Urinary bladder (tissue), 4 donors: ENCODE results near the gene TRIM75. TPM values are rescaled to one million over a fixed set of nuclear protein-coding genes. Genes with fewer than 3 reads are reported as not detected.
"Not testable (repeated sequence)": the region's sequence is repeated elsewhere in the genome, so short reads cannot be mapped to it uniquely, and the experiment has no call there.

Source experiments
- DNase-seq: peaks from one replicate; pipeline ENCODE4 v3.0.0-alpha.2; 2015; ENCODE audit errors: extremely low spot score
- H3K27ac ChIP-seq: one replicate; pipeline ENCODE4 v1.5.1; 2013; ENCODE audit warnings: low read depth, mild to moderate bottlenecking, moderate library complexity
- H3K36me3 ChIP-seq: one replicate; pipeline ENCODE4 v1.6.1; 2013; ENCODE audit warnings: mild to moderate bottlenecking, moderate library complexity; ENCODE audit not compliant: insufficient read depth
- H3K4me1 ChIP-seq: one replicate; pipeline ENCODE4 v1.6.1; 2013; ENCODE audit warnings: mild to moderate bottlenecking, moderate library complexity; ENCODE audit not compliant: insufficient read depth
- H3K4me3 ChIP-seq: one replicate; pipeline ENCODE4 v1.5.1; 2013; ENCODE audit warnings: low read depth, low read length
- WGBS: extraction: QIAGEN DNeasy Blood & Tissue Kit; methylation state at CpG from one replicate; pipeline ENCODE4 v1.1.7; 2013; 5-methylcytosine and 5-hydroxymethylcytosine counted together
- polyA plus RNA-seq: library from polyadenylated mRNA; stranded (reverse); fragments of 200-250 nt; gene quantifications from one replicate; pipeline ENCODE4 v1.2.3, GENCODE V29; 2013
- total RNA-seq: library from RNA; depleted of rRNA; stranded (reverse); fragments of >200 nt; gene quantifications from one replicate; pipeline ENCODE4 v1.2.3, GENCODE V29; 2014
- donor health status: healthy with polysubstance abuse.
- donor health status: healthy.

Gene TRIM75
- total and polyA plus RNA-seq, 2 donors = not detected

GRCh38 chr4:165048170-165048569 lies 5.5 kb upstream of the TRIM75 start:
- Histone ChIP-seq H3K27ac (no peak overlapping the region), H3K36me3 (no peaks in the 10 kb centered on the region), H3K4me3 (no peak overlapping the region), H3K4me1 (no peaks in the 10 kb centered on the region)
- WGBS = 68% methylated on average over 5 of the region's 5 CpGs
- no peak for DNase-seq

DNA sequence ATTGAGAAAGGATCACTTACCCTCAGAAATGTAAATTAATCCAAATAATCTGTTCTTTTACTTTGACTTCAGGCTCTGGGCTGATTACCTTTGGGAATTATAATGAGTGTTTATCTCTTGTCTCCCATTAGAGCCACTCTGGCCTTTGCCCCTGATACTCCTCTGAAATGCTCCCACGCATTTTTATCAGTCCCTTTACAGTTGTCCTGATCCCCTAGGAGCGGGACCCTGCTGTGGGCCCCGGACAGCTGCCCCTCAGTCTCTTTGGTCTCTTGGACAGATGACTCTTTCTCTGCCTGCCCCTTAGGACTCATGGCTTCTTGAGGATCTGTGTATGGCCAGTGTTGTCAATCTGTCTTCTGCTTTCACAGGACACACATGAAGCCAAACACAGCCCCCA lies 1.0 kb upstream of the TRIM75 start:
- 34% methylated on average over 3 of the region's 3 CpGs for WGBS
- Histone ChIP-seq H3K36me3 (no peaks in the 10 kb centered on the region), H3K4me3 (no peak overlapping the region), H3K4me1 (no peaks in the 10 kb centered on the region), H3K27ac (no peak overlapping the region)
- no peak for DNase-seq

- Histone ChIP-seq H3K36me3 (no peaks in the 10 kb centered on the region), H3K27ac (no peak overlapping the region), H3K4me3 (no peak overlapping the region), H3K4me1 (no peaks in the 10 kb centered on the region)
- 91% methylated on average over 9 of the region's 9 CpGs for WGBS
- no peak for DNase-seq
Observed at GRCh38 chr4:165055601-165056000, 1.9 kb downstream of the TRIM75 start.

GRCh38 chr4:165058666-165059065 lies 5.0 kb downstream of the TRIM75 start:
- DNase-seq = no peak
- Histone ChIP-seq H3K4me3 (no peak overlapping the region), H3K4me1 (no peaks in the 10 kb centered on the region), H3K36me3 (no peaks in the 10 kb centered on the region), H3K27ac (no peak overlapping the region)
- 65% methylated on average over 2 of the region's 2 CpGs for WGBS

DNA sequence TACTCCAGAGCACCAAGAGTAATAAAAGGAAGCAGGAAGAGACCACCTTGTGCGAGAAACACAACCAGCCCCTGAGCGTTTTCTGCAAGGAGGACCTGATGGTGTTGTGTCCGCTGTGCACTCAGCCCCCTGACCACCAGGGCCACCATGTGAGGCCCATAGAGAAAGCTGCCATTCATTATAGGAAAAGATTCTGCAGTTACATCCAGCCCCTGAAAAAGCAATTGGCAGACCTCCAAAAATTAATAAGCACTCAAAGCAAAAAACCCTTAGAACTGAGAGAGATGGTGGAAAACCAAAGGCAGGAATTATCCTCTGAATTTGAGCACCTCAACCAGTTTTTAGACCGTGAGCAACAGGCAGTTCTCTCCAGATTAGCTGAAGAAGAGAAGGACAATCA lies 5.7 kb downstream of the TRIM75 start:
- no peak overlapping the region for H3K27ac ChIP-seq
- 82% methylated on average over 4 of the region's 4 CpGs for WGBS

DNA sequence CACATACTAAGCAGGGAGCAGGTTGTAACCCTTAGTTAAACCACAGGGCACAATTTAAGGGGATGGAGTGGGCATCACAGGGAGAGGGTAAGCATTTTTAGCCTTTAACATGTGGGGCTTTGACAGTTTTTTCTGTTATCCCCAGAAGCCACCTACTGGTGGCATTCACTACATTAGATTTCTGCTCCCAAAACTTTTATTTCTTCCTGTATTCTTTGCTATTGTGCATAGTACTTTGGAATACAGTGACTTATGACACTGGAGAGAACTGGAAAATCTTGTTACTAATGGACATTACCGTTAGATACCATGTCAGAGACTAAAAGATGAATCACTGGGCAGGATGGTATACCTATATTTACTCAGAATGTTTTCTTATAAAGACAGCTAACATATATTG lies 7.3 kb downstream of the TRIM75 start:
- no peak for DNase-seq
- H3K36me3 ChIP-seq = no peaks in the 10 kb centered on the region
- H3K4me1 ChIP-seq = no peaks in the 10 kb centered on the region
- no peak overlapping the region for H3K27ac ChIP-seq
- WGBS = 71% methylated on average over 1 of the region's 1 CpG
- H3K4me3 ChIP-seq = no peak overlapping the region

More for the DNA sequence above, 5.7 kb downstream of the TRIM75 start:
- H3K36me3 ChIP-seq = no peaks in the 10 kb centered on the region
- no peaks in the 10 kb centered on the region for H3K4me1 ChIP-seq
- no peak overlapping the region for H3K4me3 ChIP-seq
- DNase-seq = no peak

GRCh38 chr4:165070560-165070959 lies 16.9 kb downstream of the TRIM75 start:
- Histone ChIP-seq H3K4me1 (no peaks in the 10 kb centered on the region), H3K36me3 (no peaks in the 10 kb centered on the region), H3K27ac (no peak overlapping the region), H3K4me3 (no peak overlapping the region)
- 58% methylated on average over 1 of the region's 1 CpG for WGBS
- no peak for DNase-seq

GRCh38 chr4:165073346-165073745 lies 19.7 kb downstream of the TRIM75 start:
- 41% methylated on average over 11 of the region's 11 CpGs for WGBS
- H3K27ac ChIP-seq, DNase-seq, H3K4me1 ChIP-seq, H3K36me3 ChIP-seq, H3K4me3 ChIP-seq: not testable (repeated sequence)

GRCh38 chr4:165077034-165077578 lies 23.4 kb downstream of the TRIM75 start:
- Histone ChIP-seq H3K36me3 (peaks cover 3% of the 10 kb centered on the region), H3K27ac (no peak overlapping the region), H3K4me1 (no peaks in the 10 kb centered on the region), H3K4me3 (no peak overlapping the region)
- DNase-seq = no peak
- 94% methylated on average over 5 of the region's 5 CpGs for WGBS

- H3K36me3 ChIP-seq = peaks cover 3% of the 10 kb centered on the region
- no peak for DNase-seq
- H3K4me1 ChIP-seq = no peaks in the 10 kb centered on the region
- WGBS = 37% methylated on average over 6 of the region's 6 CpGs
- H3K4me3 ChIP-seq = no peak overlapping the region
- H3K27ac ChIP-seq = no peak overlapping the region
Observed at GRCh38 chr4:165079476-165079875, 25.8 kb downstream of the TRIM75 start.

- H3K36me3 ChIP-seq, DNase-seq: not testable (repeated sequence)
Observed at GRCh38 chr4:165084787-165085186, 31.1 kb downstream of the TRIM75 start.

GRCh38 chr4:165085946-165086345 lies 32.3 kb downstream of the TRIM75 start:
- Histone ChIP-seq H3K36me3 (peaks cover 5% of the 10 kb centered on the region), H3K4me3 (no peak overlapping the region), H3K27ac (no peak overlapping the region), H3K4me1 (no peaks in the 10 kb centered on the region)
- no peak for DNase-seq
- WGBS = 70% methylated on average over 2 of the region's 2 CpGs

More at GRCh38 chr4:165084787-165085186, 31.1 kb downstream of the TRIM75 start:
- not testable (repeated sequence) for H3K4me1 ChIP-seq, H3K27ac ChIP-seq, H3K4me3 ChIP-seq
- 98% methylated on average over 7 of the region's 7 CpGs for WGBS

DNA sequence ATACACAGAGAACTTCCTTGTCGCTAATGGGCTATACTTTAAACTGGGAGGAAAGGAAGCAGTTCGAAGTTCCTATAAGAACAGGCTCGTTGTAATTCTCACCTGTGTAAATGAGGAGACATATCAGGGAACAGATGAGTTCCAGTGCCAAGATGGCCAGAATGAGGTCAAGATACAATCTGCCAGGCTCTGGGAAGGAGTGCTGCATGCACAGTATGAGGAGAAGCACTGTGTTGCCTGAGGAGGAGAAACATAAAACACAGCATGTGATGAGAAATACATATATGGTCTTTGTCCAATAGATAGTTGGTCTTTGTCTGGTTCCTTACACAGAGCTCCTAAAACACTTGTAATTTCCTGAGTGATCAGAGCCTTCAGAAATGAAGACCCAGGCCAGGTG lies 34.7 kb downstream of the TRIM75 start:
- H3K4me3 ChIP-seq = no peak overlapping the region
- 90% methylated on average over 3 of the region's 3 CpGs for WGBS
- H3K4me1 ChIP-seq = no peaks in the 10 kb centered on the region
- H3K27ac ChIP-seq = no peak overlapping the region
- H3K36me3 ChIP-seq = peaks cover 7% of the 10 kb centered on the region
- DNase-seq = no peak

GRCh38 chr4:165092187-165092586 lies 38.5 kb downstream of the TRIM75 start:
- H3K4me3 ChIP-seq, H3K4me1 ChIP-seq, DNase-seq, H3K27ac ChIP-seq, H3K36me3 ChIP-seq: not testable (repeated sequence)
- 92% methylated on average over 8 of the region's 8 CpGs for WGBS

- Histone ChIP-seq H3K36me3 (peaks cover 5% of the 10 kb centered on the region), H3K4me1 (no peaks in the 10 kb centered on the region), H3K27ac (no peak overlapping the region), H3K4me3 (no peak overlapping the region)
- WGBS = 95% methylated on average over 3 of the region's 3 CpGs
- DNase-seq = no peak
Observed at GRCh38 chr4:165094873-165095272, 41.2 kb downstream of the TRIM75 start.
